ENCODE measurements around the gene EEFSEC. TPM values are rescaled to one million over a fixed set of nuclear protein-coding genes. Genes with fewer than 3 reads are reported as not detected.

EEFSEC gene
- total RNA-seq, 1 donor from 2014 or later: 22.0 TPM

DNA sequence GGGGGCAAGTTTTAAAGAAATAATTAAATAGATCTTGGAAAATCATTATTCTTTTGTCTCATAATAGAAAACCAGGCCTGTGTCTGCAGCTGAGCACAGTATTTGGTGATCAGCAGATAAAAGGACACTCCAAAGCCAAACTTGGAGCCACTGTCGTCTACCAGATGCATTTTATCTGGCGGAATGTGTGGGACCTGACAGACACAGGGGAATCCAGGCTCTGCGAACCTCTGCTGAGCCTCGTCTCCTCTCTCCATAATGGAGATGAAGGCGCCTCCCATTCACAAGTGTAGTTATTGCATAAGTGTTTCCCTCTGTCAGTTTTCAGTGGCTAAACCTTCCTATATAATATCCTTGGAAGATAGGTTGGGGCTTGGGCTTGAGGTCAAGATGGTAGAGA, 42.1 kb downstream of the EEFSEC start:
- no peak for DNase-seq (ENCODE audit: low spot score)
- H3K4me1 Mint-ChIP-seq (ENCODE audit: low read depth): peaks cover 6% of the 10 kb centered on the region
- H3K36me3 Mint-ChIP-seq (ENCODE audit: low read depth): no peaks in the 10 kb centered on the region
- no peaks in the 10 kb centered on the region for H3K9me3 Mint-ChIP-seq
- no peaks in the 10 kb centered on the region for H3K27me3 Mint-ChIP-seq (ENCODE audit: low read depth)
- H3K4me3 Mint-ChIP-seq (ENCODE audit: low read depth): no peak overlapping the region
- no peak overlapping the region for H3K27ac Mint-ChIP-seq
- intact Hi-C loops (cut with micrococcal nuclease): no loop called here

DNA sequence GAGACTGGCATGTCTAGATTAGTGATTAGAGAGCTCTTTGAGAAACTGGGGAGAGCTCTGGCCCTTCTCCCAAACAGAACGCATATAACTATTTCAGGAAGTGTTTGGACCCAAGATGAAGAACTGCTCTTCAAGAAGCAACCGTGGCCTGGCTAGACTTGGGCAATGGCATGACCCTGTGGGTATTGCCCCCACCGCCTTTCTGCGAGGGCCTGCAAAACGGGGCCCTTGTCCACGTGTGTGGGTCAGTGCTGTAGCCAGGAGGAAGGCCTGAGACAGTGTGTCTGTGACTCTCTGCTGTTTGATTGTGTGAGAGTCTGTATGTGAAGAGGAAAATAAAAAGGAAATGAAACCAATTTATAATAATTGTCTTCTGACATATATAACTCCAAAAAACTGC, 42.5 kb downstream of the EEFSEC start:
- no peaks in the 10 kb centered on the region for H3K9me3 Mint-ChIP-seq
- no peaks in the 10 kb centered on the region for H3K36me3 Mint-ChIP-seq (ENCODE audit: low read depth)
- peaks cover 6% of the 10 kb centered on the region for H3K4me1 Mint-ChIP-seq (ENCODE audit: low read depth)
- H3K27me3 Mint-ChIP-seq (ENCODE audit: low read depth): no peaks in the 10 kb centered on the region
- H3K4me3 Mint-ChIP-seq (ENCODE audit: low read depth): no peak overlapping the region
- DNase-seq (ENCODE audit: low spot score): no peak
- intact Hi-C loops (cut with micrococcal nuclease): no loop called here
- H3K27ac Mint-ChIP-seq: no peak overlapping the region

- no peaks in the 10 kb centered on the region for H3K27me3 Mint-ChIP-seq (ENCODE audit: low read depth)
- H3K4me3 Mint-ChIP-seq (ENCODE audit: low read depth): no peak overlapping the region
- peaks cover 6% of the 10 kb centered on the region for H3K4me1 Mint-ChIP-seq (ENCODE audit: low read depth)
- DNase-seq (ENCODE audit: low spot score): no peak
- no peaks in the 10 kb centered on the region for H3K9me3 Mint-ChIP-seq
- H3K36me3 Mint-ChIP-seq (ENCODE audit: low read depth): no peaks in the 10 kb centered on the region
- intact Hi-C loops (cut with micrococcal nuclease): no loop called here
- H3K27ac Mint-ChIP-seq: no peak overlapping the region
Observed at GRCh38 chr3:128196647-128197046, 43.4 kb downstream of the EEFSEC start.

GRCh38 chr3:128197855-128198254, 44.6 kb downstream of the EEFSEC start:
- intact Hi-C loops (cut with micrococcal nuclease): no loop called here
- H3K4me1 Mint-ChIP-seq (ENCODE audit: low read depth): peaks cover 6% of the 10 kb centered on the region
- H3K9me3 Mint-ChIP-seq: no peaks in the 10 kb centered on the region
- no peak overlapping the region for H3K4me3 Mint-ChIP-seq (ENCODE audit: low read depth)
- no peak for DNase-seq (ENCODE audit: low spot score)
- no peaks in the 10 kb centered on the region for H3K36me3 Mint-ChIP-seq (ENCODE audit: low read depth)
- H3K27ac Mint-ChIP-seq: peak overlapping the region; percentile 3
- H3K27me3 Mint-ChIP-seq (ENCODE audit: low read depth): no peaks in the 10 kb centered on the region

- peak overlapping the region; percentile 3 for H3K27ac Mint-ChIP-seq
- H3K9me3 Mint-ChIP-seq: no peaks in the 10 kb centered on the region
- DNase-seq (ENCODE audit: low spot score): no peak
- H3K4me1 Mint-ChIP-seq (ENCODE audit: low read depth): peaks cover 6% of the 10 kb centered on the region
- no peaks in the 10 kb centered on the region for H3K36me3 Mint-ChIP-seq (ENCODE audit: low read depth)
- no peaks in the 10 kb centered on the region for H3K27me3 Mint-ChIP-seq (ENCODE audit: low read depth)
- intact Hi-C loops (cut with micrococcal nuclease): no loop called here
- H3K4me3 Mint-ChIP-seq (ENCODE audit: low read depth): no peak overlapping the region
Observed at GRCh38 chr3:128198313-128198712, 45.0 kb downstream of the EEFSEC start.

DNA sequence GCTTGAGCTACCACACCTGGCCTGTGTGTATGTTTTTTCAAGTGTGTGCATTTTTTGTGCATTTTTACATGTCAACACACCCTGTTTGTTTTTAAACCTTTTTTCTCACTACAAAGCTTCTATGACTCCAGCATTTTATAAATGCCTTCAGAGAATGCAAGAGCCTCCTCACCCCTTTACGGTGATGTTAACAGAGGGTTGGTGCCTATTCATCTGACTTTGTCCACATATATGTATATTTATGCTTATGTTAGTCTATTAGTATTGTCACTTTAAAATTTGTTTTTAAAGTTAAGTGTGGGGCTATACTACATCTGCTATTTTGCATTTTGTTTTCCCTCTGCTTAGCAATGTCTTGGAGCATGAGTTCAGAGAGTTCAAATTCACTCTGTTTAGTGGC, 45.8 kb downstream of the EEFSEC start:
- DNase-seq (ENCODE audit: low spot score): no peak
- H3K36me3 Mint-ChIP-seq (ENCODE audit: low read depth): no peaks in the 10 kb centered on the region
- H3K27me3 Mint-ChIP-seq (ENCODE audit: low read depth): no peaks in the 10 kb centered on the region
- no peak overlapping the region for H3K27ac Mint-ChIP-seq
- intact Hi-C loops (cut with micrococcal nuclease): no loop called here
- no peaks in the 10 kb centered on the region for H3K9me3 Mint-ChIP-seq
- H3K4me1 Mint-ChIP-seq (ENCODE audit: low read depth): peaks cover 6% of the 10 kb centered on the region
- no peak overlapping the region for H3K4me3 Mint-ChIP-seq (ENCODE audit: low read depth)

DNA sequence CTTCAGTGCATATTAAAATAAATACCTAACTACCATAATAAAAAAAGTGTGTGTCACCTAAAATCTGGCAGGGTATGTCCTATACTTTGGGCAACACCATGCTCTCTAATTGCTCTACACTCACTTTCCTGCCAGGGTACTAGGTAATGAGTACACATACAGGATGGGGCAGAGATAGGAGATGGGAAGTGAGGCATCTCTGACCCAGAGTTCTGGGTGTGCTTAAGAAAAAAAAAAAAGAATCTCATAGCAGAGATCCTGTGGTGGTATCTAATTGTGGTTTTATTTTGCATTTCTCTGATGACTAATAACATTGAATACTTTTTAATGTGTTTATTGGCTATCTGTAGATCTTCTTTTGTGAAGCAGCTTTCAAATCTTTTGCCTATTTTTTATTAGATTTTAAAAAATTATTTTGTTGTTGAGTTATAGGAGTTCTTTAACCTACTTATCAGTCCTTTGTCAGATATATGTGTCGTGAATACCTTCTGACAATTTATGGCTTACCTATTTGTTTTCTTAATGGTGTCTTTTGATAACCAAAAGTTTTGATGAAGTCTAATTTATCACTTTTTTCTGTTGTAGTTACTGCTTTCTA, 48.0 kb downstream of the EEFSEC start:
- no peak overlapping the region for H3K27ac Mint-ChIP-seq
- peaks cover 6% of the 10 kb centered on the region for H3K4me1 Mint-ChIP-seq (ENCODE audit: low read depth)

GRCh38 chr3:128203169-128203568, 49.9 kb downstream of the EEFSEC start:
- no peak for DNase-seq (ENCODE audit: low spot score)
- no peak overlapping the region for H3K27ac Mint-ChIP-seq
- H3K4me3 Mint-ChIP-seq (ENCODE audit: low read depth): no peak overlapping the region
- H3K4me1 Mint-ChIP-seq (ENCODE audit: low read depth): peaks cover 4% of the 10 kb centered on the region
- intact Hi-C loops (cut with micrococcal nuclease): no loop called here
- no peaks in the 10 kb centered on the region for H3K27me3 Mint-ChIP-seq (ENCODE audit: low read depth)
- no peaks in the 10 kb centered on the region for H3K36me3 Mint-ChIP-seq (ENCODE audit: low read depth)
- H3K9me3 Mint-ChIP-seq: no peaks in the 10 kb centered on the region

More for the DNA sequence above, 48.0 kb downstream of the EEFSEC start:
- Mint-ChIP-seq H3K27me3 (ENCODE audit: low read depth) (no peaks in the 10 kb centered on the region), H3K36me3 (ENCODE audit: low read depth) (no peaks in the 10 kb centered on the region), H3K9me3 (no peaks in the 10 kb centered on the region), H3K4me3 (ENCODE audit: low read depth) (no peak overlapping the region)
- intact Hi-C loops (cut with micrococcal nuclease): no loop called here
- DNase-seq (ENCODE audit: low spot score): no peak

DNA sequence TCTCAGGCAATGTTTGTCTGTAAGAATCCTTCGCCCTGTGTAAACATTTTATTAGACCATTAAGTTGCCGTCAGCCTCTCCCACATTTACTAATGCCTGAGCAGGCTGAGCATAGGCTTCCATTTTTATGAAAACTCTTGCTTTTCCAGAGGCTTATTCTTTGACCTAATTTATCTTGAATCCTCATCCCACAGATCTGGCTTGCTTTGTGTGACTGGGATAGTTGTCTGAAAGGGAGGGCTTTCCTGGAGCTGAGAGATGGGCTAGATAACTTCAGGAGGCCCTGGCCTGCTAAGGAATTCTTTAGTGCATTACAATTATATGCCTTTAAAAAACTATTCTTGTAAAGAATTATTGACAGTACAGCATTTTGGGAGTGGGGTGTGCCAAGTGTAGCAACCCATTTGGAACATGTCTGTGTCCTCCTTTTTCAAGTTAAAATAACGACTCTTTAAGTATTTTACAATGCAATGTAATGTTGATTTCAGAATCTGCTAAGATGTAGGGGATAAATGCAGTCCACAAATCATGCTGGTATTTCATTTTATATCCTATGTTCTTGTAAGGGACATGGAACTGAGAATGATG, 52.4 kb downstream of the EEFSEC start:
- Mint-ChIP-seq H3K36me3 (ENCODE audit: low read depth) (no peaks in the 10 kb centered on the region), H3K4me3 (ENCODE audit: low read depth) (no peak overlapping the region), H3K9me3 (no peaks in the 10 kb centered on the region)

DNA sequence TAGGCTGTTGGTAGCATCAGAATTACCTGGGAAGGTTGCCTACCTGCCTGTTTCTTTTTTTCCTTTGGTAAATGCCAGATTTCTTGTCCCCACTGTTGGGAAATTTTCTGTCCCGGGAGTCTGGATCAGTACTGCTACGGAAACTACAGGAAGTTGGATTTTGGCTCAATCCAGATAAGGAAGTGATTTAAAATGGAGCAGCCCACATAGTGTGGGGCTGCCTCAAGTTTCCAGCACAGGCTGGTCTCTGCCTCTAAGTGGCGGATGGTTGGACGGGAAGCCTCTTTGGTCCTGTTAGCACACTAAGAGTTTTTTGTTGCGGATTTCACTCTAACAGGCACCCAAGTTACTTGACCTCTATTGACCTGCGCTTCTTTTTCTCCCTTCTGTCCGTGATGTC, 54.7 kb downstream of the EEFSEC start:
- Mint-ChIP-seq H3K4me3 (ENCODE audit: low read depth) (no peak overlapping the region), H3K36me3 (ENCODE audit: low read depth) (no peaks in the 10 kb centered on the region), H3K4me1 (ENCODE audit: low read depth) (no peaks in the 10 kb centered on the region), H3K27me3 (ENCODE audit: low read depth) (no peaks in the 10 kb centered on the region), H3K27ac (no peak overlapping the region), H3K9me3 (no peaks in the 10 kb centered on the region)
- intact Hi-C loops (cut with micrococcal nuclease): no loop called here
- DNase-seq (ENCODE audit: low spot score): no peak

More for the DNA sequence above, 52.4 kb downstream of the EEFSEC start:
- Mint-ChIP-seq H3K27ac (no peak overlapping the region), H3K4me1 (ENCODE audit: low read depth) (no peaks in the 10 kb centered on the region), H3K27me3 (ENCODE audit: low read depth) (no peaks in the 10 kb centered on the region)
- DNase-seq (ENCODE audit: low spot score): no peak
- intact Hi-C loops (cut with micrococcal nuclease): no loop called here

- Mint-ChIP-seq H3K4me1 (ENCODE audit: low read depth) (no peaks in the 10 kb centered on the region), H3K27me3 (ENCODE audit: low read depth) (no peaks in the 10 kb centered on the region), H3K4me3 (ENCODE audit: low read depth) (no peak overlapping the region), H3K9me3 (no peaks in the 10 kb centered on the region), H3K27ac (no peak overlapping the region), H3K36me3 (ENCODE audit: low read depth) (no peaks in the 10 kb centered on the region)
- intact Hi-C loops (cut with micrococcal nuclease): no loop called here
- no peak for DNase-seq (ENCODE audit: low spot score)
Observed at GRCh38 chr3:128210711-128211110, 57.4 kb downstream of the EEFSEC start.

DNA sequence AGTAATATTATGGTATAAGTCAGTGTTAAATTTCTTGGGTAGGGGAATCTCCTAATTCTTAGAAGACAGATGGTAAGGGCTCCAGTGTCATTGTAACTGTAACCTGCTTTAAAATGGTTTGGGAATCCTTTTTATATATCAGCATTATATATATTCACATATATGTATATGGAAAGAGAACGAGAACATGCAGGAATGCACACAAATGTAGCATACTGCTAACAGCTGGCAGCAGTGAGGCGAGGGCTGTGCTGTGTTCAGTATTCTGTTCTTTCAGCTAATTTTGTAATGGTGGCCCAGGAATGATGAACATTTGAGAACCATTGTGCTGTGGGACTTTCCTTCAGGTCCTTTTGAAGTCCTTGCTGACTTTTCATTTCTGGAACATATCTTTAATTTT, 60.8 kb downstream of the EEFSEC start:
- no peaks in the 10 kb centered on the region for H3K9me3 Mint-ChIP-seq
- no peaks in the 10 kb centered on the region for H3K36me3 Mint-ChIP-seq (ENCODE audit: low read depth)
- no peaks in the 10 kb centered on the region for H3K27me3 Mint-ChIP-seq (ENCODE audit: low read depth)
- no peak overlapping the region for H3K27ac Mint-ChIP-seq
- intact Hi-C loops (cut with micrococcal nuclease): no loop called here
- no peak overlapping the region for H3K4me3 Mint-ChIP-seq (ENCODE audit: low read depth)
- H3K4me1 Mint-ChIP-seq (ENCODE audit: low read depth): peaks cover 7% of the 10 kb centered on the region
- no peak for DNase-seq (ENCODE audit: low spot score)

DNA sequence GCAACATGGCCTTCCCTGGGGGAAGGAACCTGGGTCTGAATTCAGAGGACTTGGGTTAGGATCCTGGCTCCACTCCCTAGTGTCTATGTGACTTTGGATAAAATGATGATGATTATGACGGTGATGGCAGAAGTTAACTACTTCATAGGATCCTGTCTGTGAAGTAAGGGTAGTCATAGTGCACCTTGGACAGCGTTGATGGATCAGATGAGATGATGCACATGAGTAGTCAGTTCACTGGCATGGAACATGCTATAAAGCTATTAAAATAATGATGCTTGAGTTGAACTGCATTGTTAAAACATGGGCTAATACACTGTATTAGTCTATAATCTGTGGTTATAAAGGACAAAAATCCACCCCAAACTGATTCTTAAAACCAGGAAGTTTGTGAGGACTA, 62.0 kb downstream of the EEFSEC start:
- H3K9me3 Mint-ChIP-seq: no peaks in the 10 kb centered on the region
- H3K4me1 Mint-ChIP-seq (ENCODE audit: low read depth): peaks cover 7% of the 10 kb centered on the region
- no peaks in the 10 kb centered on the region for H3K27me3 Mint-ChIP-seq (ENCODE audit: low read depth)
- intact Hi-C loops (cut with micrococcal nuclease): no loop called here
- H3K36me3 Mint-ChIP-seq (ENCODE audit: low read depth): peaks cover 8% of the 10 kb centered on the region
- H3K4me3 Mint-ChIP-seq (ENCODE audit: low read depth): no peak overlapping the region
- H3K27ac Mint-ChIP-seq: no peak overlapping the region
- no peak for DNase-seq (ENCODE audit: low spot score)
